HL-60/S4 treated with phorbol 12-myristate 13-acetate at 8.2 ng/mL for 4 days and 3 days (cell line): ENCODE measurements around the gene ELF5.

Source experiments
- in situ Hi-C: fragments of 300-500 bp; cut with MboI; formaldehyde crosslinking; loops from 2 replicates; pipeline ENCODE4 v1.15.0; 2022; ENCODE audit warnings: low sequenced_read_pairs

The ELF5 gene

GRCh38 chr11:34493926-34494595 lies 19.5 kb downstream of the ELF5 start:
- in situ Hi-C loops, result loop anchor here (25.0 kb wide), 1 partner anchor 332 kb away; no protein-coding TSS in a partner anchor

GRCh38 chr11:34493468-34493867 lies 20.1 kb downstream of the ELF5 start:
- in situ Hi-C loops, result loop anchor here (25.0 kb wide), 1 partner anchor 331 kb away; no protein-coding TSS in a partner anchor

GRCh38 chr11:34492806-34493414 lies 20.7 kb downstream of the ELF5 start:
- in situ Hi-C loops, result loop anchor here (25.0 kb wide), 1 partner anchor 331 kb away; no protein-coding TSS in a partner anchor

GRCh38 chr11:34490304-34490703 lies 23.3 kb downstream of the ELF5 start:
- in situ Hi-C loops, result loop anchor here (25.0 kb wide), 1 partner anchor 328 kb away; no protein-coding TSS in a partner anchor

GRCh38 chr11:34488855-34489557 lies 24.6 kb downstream of the ELF5 start:
- in situ Hi-C loops, result loop anchor here (25.0 kb wide), 1 partner anchor 327 kb away; no protein-coding TSS in a partner anchor

GRCh38 chr11:34487430-34487829 lies 26.2 kb downstream of the ELF5 start:
- in situ Hi-C loops, result loop anchor here (25.0 kb wide), 1 partner anchor 325 kb away; no protein-coding TSS in a partner anchor

GRCh38 chr11:34483106-34483874 lies 30.3 kb downstream of the ELF5 start:
- in situ Hi-C loops, result loop anchor here (25.0 kb wide), 1 partner anchor 321 kb away; no protein-coding TSS in a partner anchor

GRCh38 chr11:34481307-34481706 lies 32.3 kb downstream of the ELF5 start:
- in situ Hi-C loops, result loop anchor here (25.0 kb wide), 1 partner anchor 319 kb away; no protein-coding TSS in a partner anchor

GRCh38 chr11:34480314-34480713 lies 33.3 kb downstream of the ELF5 start:
- in situ Hi-C loops, result loop anchor here (25.0 kb wide), 1 partner anchor 318 kb away; no protein-coding TSS in a partner anchor

GRCh38 chr11:34478845-34479663 lies 34.5 kb downstream of the ELF5 start:
- in situ Hi-C loops, result loop anchor here (25.0 kb wide), 1 partner anchor 317 kb away; no protein-coding TSS in a partner anchor

- in situ Hi-C loops, result loop anchor here (25.0 kb wide), 1 partner anchor 315 kb away; no protein-coding TSS in a partner anchor
Measured at GRCh38 chr11:34476849-34477248, 36.7 kb downstream of the ELF5 start.

- in situ Hi-C loops, result loop anchor here (25.0 kb wide), 1 partner anchor 313 kb away; no protein-coding TSS in a partner anchor
Measured at GRCh38 chr11:34475656-34476055, 37.9 kb downstream of the ELF5 start.

GRCh38 chr11:34473603-34474169 lies 39.9 kb downstream of the ELF5 start:
- in situ Hi-C loops, result no loop called here

GRCh38 chr11:34468209-34468841 lies 45.3 kb downstream of the ELF5 start:
- in situ Hi-C loops, result no loop called here

GRCh38 chr11:34466802-34467488 lies 46.6 kb downstream of the ELF5 start:
- in situ Hi-C loops, result no loop called here

- in situ Hi-C loops, result no loop called here
Measured at GRCh38 chr11:34464591-34465051, 49.0 kb downstream of the ELF5 start.

- in situ Hi-C loops, result no loop called here
Measured at GRCh38 chr11:34461215-34461614, 52.4 kb downstream of the ELF5 start.

- in situ Hi-C loops, result no loop called here
Measured at GRCh38 chr11:34460278-34460677, 53.3 kb downstream of the ELF5 start.
